GM21381 (cell line): ENCODE results near the gene CETP.
A peak's percentile ranks its signal among the peaks of the same experiment; 100 is the strongest.
"Not testable (repeated sequence)": the region's sequence is repeated elsewhere in the genome, so short reads cannot be mapped to it uniquely, and the experiment has no call there.

Experiments
- ATAC-seq: cut with Tn5 transposase; IDR thresholded peaks from one replicate; pipeline ENCODE4 v1.9.1; 2021; ENCODE audit warnings: mild to moderate bottlenecking, moderate library complexity; ENCODE audit not compliant: unreplicated experiment

Gene CETP

GRCh38 chr16:56980201-56980535 lies 18.4 kb downstream of the CETP start:
- no peak for ATAC-seq

GRCh38 chr16:56980792-56981724 lies 19.3 kb downstream of the CETP start:
- peak; percentile 47 for ATAC-seq

DNA sequence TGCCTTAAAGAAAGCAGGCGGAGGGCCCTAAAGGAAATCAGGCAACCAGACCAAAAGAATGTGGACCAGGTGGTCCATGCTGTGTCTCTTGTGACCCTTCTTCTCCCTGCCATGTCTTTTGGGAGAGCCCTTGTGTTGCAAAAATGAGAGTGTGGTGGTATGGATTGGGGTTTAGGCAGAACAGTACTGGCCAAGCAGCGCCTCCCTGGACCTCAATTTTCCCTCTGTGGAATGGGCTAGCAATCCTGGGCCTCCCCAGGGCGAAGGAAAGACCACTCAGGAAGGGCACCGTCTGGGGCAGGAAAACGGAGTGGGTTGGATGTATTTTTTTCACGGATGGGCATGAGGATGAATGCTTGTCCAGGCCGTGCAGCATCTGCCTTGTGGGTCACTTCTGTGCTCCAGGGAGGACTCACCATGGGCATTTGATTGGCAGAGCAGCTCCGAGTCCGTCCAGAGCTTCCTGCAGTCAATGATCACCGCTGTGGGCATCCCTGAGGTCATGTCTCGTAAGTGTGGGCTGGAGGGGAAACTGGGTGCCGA lies 20.1 kb downstream of the CETP start:
- no peak for ATAC-seq

DNA sequence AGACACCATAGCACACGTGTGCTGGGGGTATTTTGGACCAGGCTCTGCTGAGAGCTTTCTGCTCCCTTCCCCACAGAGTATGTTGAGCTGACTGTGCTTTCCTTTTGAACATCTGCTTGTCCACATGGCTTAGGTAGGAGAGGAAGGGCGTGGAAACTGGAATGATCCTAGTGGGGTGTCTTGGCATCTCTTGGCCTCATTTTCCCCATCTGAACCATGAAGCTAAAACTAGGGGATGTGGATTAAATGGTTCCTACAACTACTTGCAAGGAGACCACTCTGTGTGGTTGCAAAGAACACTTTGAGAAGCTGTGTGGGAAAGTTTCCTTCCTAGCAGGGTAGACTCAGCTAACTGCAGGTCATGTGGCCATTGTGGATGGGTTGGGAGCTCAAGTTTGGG lies 20.9 kb downstream of the CETP start:
- no peak for ATAC-seq

DNA sequence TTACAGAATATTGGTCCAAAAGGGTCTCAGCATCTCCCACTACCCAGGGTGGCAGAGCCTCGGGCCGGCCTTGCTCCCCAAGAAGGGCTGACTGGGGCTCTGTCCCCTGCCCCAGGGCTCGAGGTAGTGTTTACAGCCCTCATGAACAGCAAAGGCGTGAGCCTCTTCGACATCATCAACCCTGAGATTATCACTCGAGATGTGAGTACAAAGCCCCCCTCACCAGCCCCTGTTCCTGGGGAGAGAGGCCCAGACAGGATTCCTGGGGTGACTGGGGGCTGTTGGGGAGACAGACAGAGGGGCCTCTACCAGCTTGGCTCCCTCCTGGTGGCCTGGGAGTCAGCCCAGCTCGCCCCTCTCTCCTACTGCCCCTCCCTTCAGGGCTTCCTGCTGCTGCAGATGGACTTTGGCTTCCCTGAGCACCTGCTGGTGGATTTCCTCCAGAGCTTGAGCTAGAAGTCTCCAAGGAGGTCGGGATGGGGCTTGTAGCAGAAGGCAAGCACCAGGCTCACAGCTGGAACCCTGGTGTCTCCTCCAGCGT lies 21.5 kb downstream of the CETP start:
- no peak for ATAC-seq

GRCh38 chr16:56984639-56985038 lies 22.9 kb downstream of the CETP start:
- ATAC-seq, result no peak

- no peak for ATAC-seq
These were observed 23.7 kb downstream of the CETP start for GRCh38 chr16:56985288-56985961.

DNA sequence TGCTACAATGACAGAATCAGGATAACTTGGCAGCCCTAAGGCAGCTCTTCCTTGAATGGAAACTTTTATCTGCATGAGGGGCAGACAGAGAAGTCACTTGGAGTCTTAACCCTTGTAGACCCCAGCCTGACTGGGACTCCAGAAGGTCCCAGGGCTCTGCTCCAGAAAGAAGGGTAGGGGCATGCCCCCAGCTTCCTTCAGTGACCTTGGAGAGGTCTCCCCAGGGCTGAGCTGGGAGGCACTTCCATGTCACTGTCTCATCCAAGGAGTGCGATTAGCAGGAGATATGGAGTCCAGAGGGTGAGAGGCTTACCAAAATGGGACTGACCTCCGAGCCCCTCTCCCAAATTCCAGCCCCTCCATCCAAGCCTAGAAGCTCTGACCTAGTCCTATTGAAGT lies 24.2 kb downstream of the CETP start:
- ATAC-seq, result no peak

- ATAC-seq, result no peak
These were observed 24.6 kb downstream of the CETP start for GRCh38 chr16:56986361-56986760.

DNA sequence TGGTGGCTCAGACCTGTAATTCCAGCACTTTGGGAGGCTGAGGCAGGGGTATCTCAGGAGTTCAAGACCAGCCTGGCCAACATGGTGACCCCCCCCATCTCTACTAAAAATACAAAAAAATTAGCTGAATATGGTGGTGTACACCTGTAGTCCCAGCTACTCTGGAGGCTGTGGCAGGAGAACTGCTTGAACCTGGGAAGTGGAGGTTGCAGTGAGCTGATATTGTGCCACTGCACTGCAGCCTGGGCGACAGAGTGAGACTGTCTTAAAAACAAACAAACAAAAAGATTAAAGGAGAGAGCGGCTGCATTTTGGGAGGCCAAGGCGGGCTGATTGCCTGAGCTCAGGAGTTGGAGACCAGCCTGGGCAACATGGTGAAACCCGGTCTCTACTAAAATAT lies 25.2 kb downstream of the CETP start:
- ATAC-seq, result not testable (repeated sequence)

DNA sequence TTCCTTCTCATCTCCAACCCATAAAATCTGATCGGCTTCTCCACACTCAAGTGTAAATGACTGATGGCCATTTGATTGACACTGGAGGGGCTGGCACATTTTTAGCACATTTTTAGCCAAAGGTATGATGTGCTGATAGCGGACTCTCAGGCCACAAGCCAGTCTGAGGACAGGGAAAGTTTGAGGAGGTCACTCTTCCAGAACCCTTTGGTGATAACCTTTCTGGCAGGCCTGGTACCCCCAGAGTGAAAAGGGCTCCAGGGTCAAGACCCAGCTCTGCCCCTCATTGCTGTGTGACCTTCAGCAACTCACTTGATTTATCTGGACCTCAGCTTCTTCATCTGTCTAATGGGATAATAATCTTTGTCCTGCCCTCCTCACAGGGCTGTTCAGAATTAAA lies 25.9 kb downstream of the CETP start:
- ATAC-seq, result no peak

GRCh38 chr16:56988161-56988947 lies 26.6 kb downstream of the CETP start:
- ATAC-seq, result no peak

- peak; percentile 73 for ATAC-seq
These were observed 27.5 kb downstream of the CETP start, which contains the start of gene NLRC5 for GRCh38 chr16:56988948-56989945. Gene NLRC5 (plus strand): TSS chr16:56989557. CDS start chr16:57020713, 31,156 bp downstream.

- no peak for ATAC-seq
These were observed 28.2 kb downstream of the CETP start for GRCh38 chr16:56989988-56990387.

- no peak for ATAC-seq
These were observed 28.9 kb downstream of the CETP start for GRCh38 chr16:56990407-56991286.

DNA sequence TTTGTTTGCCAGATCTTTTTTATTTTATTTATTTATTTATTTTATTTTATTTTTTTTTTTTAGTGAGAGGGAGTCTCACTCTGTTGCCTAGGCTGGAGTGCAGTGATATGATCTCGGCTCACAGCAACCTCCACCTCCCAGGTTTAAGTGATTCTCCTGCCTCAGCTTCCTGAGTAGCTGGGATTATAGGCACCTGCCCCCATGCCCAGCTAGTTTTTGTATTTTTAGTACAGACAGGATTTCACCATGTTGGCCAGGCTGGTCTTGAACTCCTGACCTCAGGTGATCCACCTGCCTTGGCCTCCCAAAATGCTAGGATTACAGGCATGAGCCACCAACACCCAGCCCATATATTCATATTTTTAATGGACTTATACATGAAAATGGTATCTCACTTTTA lies 30.7 kb downstream of the CETP start:
- ATAC-seq, result not testable (repeated sequence)

DNA sequence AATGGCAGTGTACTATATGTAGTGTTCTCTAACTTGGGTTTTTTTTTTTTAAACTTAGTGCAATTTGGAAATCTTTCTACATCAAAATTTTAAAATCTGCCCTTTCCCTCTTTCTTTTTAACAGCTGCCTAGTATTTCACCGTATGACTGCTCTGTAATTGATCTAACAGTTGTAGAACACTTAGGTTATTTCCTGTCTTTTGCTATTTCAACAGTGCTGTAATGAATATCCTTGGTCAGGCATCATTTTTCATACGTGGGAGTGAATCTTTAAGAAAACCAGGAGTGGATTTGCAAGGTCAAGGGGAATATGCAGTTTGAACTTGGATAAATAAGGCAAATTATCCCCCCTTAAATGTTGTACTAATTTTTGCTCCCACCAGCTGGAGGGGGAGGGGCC lies 31.5 kb downstream of the CETP start:
- ATAC-seq, result no peak

GRCh38 chr16:56994311-56994710 lies 32.6 kb downstream of the CETP start:
- ATAC-seq, result no peak
